Left forelimb (tissue), 1 donor: ENCODE data around the gene CMPK1.

Experiments
- DNase-seq: peaks from one replicate; pipeline ENCODE4 v3.0.0-alpha.2; 2018; ENCODE audit warnings: low spot score

The CMPK1 gene

GRCh38 chr1:47424336-47424982 is 90.9 kb downstream of the CMPK1 start:
- DNase-seq = no peak
